SJSA1 (cell line): ENCODE measurements around the gene GALNT10. TPM values are rescaled to one million over a fixed set of nuclear protein-coding genes. Genes with fewer than 3 reads are reported as not detected.

Experiments used
- DNase-seq, 2 experiments: peaks; one replicate each; pipeline ENCODE4 v3.0.0-alpha.2; 2015 to 2020; ENCODE audit warnings: low spot score in 2 of 2, low read depth in 1 of 2
- H3K27ac ChIP-seq: fragments of 250-450 bp; sonication (Bioruptor Pico); 2 replicates; pipeline ENCODE4 v1.5.1; 2020; ENCODE audit warnings: mild to moderate bottlenecking, moderate library complexity
- H3K27me3 ChIP-seq: fragments of 250-450 bp; sonication (Bioruptor Pico); replicated peaks from 2 replicates; pipeline ENCODE4 v1.5.1; 2020; ENCODE audit warnings: mild to moderate bottlenecking, moderate library complexity
- H3K36me3 ChIP-seq: fragments of 250-450 bp; sonication (Bioruptor Pico); 2 replicates; pipeline ENCODE4 v1.5.1; 2020; ENCODE audit warnings: mild to moderate bottlenecking
- H3K4me1 ChIP-seq: fragments of 250-450 bp; sonication (Bioruptor Pico); replicated peaks from 2 replicates; pipeline ENCODE4 v1.6.1; 2021; ENCODE audit warnings: mild to moderate bottlenecking
- H3K4me3 ChIP-seq: fragments of 250-450 bp; sonication (Bioruptor Pico); 2 replicates; pipeline ENCODE4 v1.5.1; 2020; ENCODE audit warnings: mild to moderate bottlenecking
- H3K9me3 ChIP-seq: fragments of 250-450 bp; sonication (Bioruptor Pico); replicated peaks from 2 replicates; pipeline ENCODE4 v1.5.1; 2020; ENCODE audit warnings: mild to moderate bottlenecking
- total RNA-seq: library from RNA; depleted of rRNA; stranded (reverse); fragments of >200 nt; shearing (Covaris generic); gene quantifications from 2 replicates; pipeline ENCODE4 v1.2.3, GENCODE V29; 2014

Gene GALNT10
- total RNA-seq, 1 experiment from 2014 or later = 61.9 TPM

- DNase-seq = no peak
- Histone ChIP-seq H3K4me1 (peaks cover 55% of the 10 kb centered on the region), H3K27ac (peak overlapping the region; percentile 86), H3K4me3 (no peak overlapping the region), H3K9me3 (no peaks in the 10 kb centered on the region), H3K27me3 (no peaks in the 10 kb centered on the region), H3K36me3 (peaks cover 11% of the 10 kb centered on the region)
Measured at GRCh38 chr5:154369682-154370081, 179.1 kb downstream of the GALNT10 start.

- Histone ChIP-seq H3K4me3 (no peak overlapping the region), H3K36me3 (peaks cover 11% of the 10 kb centered on the region), H3K4me1 (peaks cover 51% of the 10 kb centered on the region), H3K27me3 (no peaks in the 10 kb centered on the region), H3K9me3 (no peaks in the 10 kb centered on the region), H3K27ac (peak overlapping the region; percentile 86; the same call in 1 of the 2 replicates)
- no peak for DNase-seq
Measured at GRCh38 chr5:154370119-154370518, 179.6 kb downstream of the GALNT10 start.

- Histone ChIP-seq H3K4me1 (peaks cover 44% of the 10 kb centered on the region), H3K36me3 (peaks cover 16% of the 10 kb centered on the region), H3K27me3 (no peaks in the 10 kb centered on the region), H3K27ac (no peak overlapping the region), H3K9me3 (no peaks in the 10 kb centered on the region), H3K4me3 (no peak overlapping the region)
- no peak for DNase-seq
Measured at GRCh38 chr5:154370813-154371212, 180.3 kb downstream of the GALNT10 start.

GRCh38 chr5:154371687-154372086 lies 181.2 kb downstream of the GALNT10 start:
- peaks cover 25% of the 10 kb centered on the region for H3K36me3 ChIP-seq
- no peak overlapping the region for H3K4me3 ChIP-seq
- H3K9me3 ChIP-seq = no peaks in the 10 kb centered on the region
- no peak overlapping the region for H3K27ac ChIP-seq
- H3K27me3 ChIP-seq = no peaks in the 10 kb centered on the region
- no peak for DNase-seq
- peaks cover 35% of the 10 kb centered on the region for H3K4me1 ChIP-seq

- no peaks in the 10 kb centered on the region for H3K27me3 ChIP-seq
- DNase-seq = no peak
- H3K4me3 ChIP-seq = no peak overlapping the region
- no peaks in the 10 kb centered on the region for H3K9me3 ChIP-seq
- H3K36me3 ChIP-seq = peaks cover 30% of the 10 kb centered on the region
- H3K4me1 ChIP-seq = peaks cover 25% of the 10 kb centered on the region
- H3K27ac ChIP-seq = no peak overlapping the region
Measured at GRCh38 chr5:154372661-154373060, 182.1 kb downstream of the GALNT10 start.

- H3K27me3 ChIP-seq = no peaks in the 10 kb centered on the region
- H3K4me1 ChIP-seq = peaks cover 19% of the 10 kb centered on the region
- H3K9me3 ChIP-seq = no peaks in the 10 kb centered on the region
- no peak overlapping the region for H3K27ac ChIP-seq
- DNase-seq = no peak
- H3K4me3 ChIP-seq = no peak overlapping the region
- H3K36me3 ChIP-seq = peaks cover 36% of the 10 kb centered on the region
Measured at GRCh38 chr5:154373326-154373725, 182.8 kb downstream of the GALNT10 start.

GRCh38 chr5:154373729-154374179 lies 183.2 kb downstream of the GALNT10 start:
- Histone ChIP-seq H3K27ac (no peak overlapping the region), H3K4me3 (no peak overlapping the region), H3K9me3 (no peaks in the 10 kb centered on the region), H3K4me1 (peaks cover 14% of the 10 kb centered on the region), H3K36me3 (peaks cover 40% of the 10 kb centered on the region), H3K27me3 (no peaks in the 10 kb centered on the region)
- no peak for DNase-seq

- peaks cover 45% of the 10 kb centered on the region for H3K36me3 ChIP-seq
- DNase-seq = no peak
- H3K27me3 ChIP-seq = no peaks in the 10 kb centered on the region
- no peak overlapping the region for H3K4me3 ChIP-seq
- no peak overlapping the region for H3K27ac ChIP-seq
- H3K9me3 ChIP-seq = no peaks in the 10 kb centered on the region
- H3K4me1 ChIP-seq = peaks cover 9% of the 10 kb centered on the region
Measured at GRCh38 chr5:154374264-154374663, 183.7 kb downstream of the GALNT10 start.

- no peaks in the 10 kb centered on the region for H3K4me1 ChIP-seq
- no peak overlapping the region for H3K4me3 ChIP-seq
- peaks cover 49% of the 10 kb centered on the region for H3K36me3 ChIP-seq
- no peak overlapping the region for H3K27ac ChIP-seq
- H3K27me3 ChIP-seq = no peaks in the 10 kb centered on the region
- H3K9me3 ChIP-seq = no peaks in the 10 kb centered on the region
- no peak for DNase-seq
Measured at GRCh38 chr5:154375329-154376008, 184.9 kb downstream of the GALNT10 start.

- no peaks in the 10 kb centered on the region for H3K9me3 ChIP-seq
- peaks cover 59% of the 10 kb centered on the region for H3K36me3 ChIP-seq
- DNase-seq = no peak
- H3K27ac ChIP-seq = no peak overlapping the region
- no peak overlapping the region for H3K4me3 ChIP-seq
- no peaks in the 10 kb centered on the region for H3K27me3 ChIP-seq
- no peaks in the 10 kb centered on the region for H3K4me1 ChIP-seq
Measured at GRCh38 chr5:154376481-154376880, 185.9 kb downstream of the GALNT10 start.

GRCh38 chr5:154377754-154378533 lies 187.4 kb downstream of the GALNT10 start:
- DNase-seq = no peak
- H3K4me3 ChIP-seq = no peak overlapping the region
- H3K27me3 ChIP-seq = no peaks in the 10 kb centered on the region
- peaks cover 73% of the 10 kb centered on the region for H3K36me3 ChIP-seq
- H3K4me1 ChIP-seq = no peaks in the 10 kb centered on the region
- H3K27ac ChIP-seq = no peak overlapping the region
- H3K9me3 ChIP-seq = no peaks in the 10 kb centered on the region

GRCh38 chr5:154380263-154380662 lies 189.7 kb downstream of the GALNT10 start:
- H3K4me3 ChIP-seq = no peak overlapping the region
- H3K27ac ChIP-seq = no peak overlapping the region
- H3K27me3 ChIP-seq = no peaks in the 10 kb centered on the region
- no peaks in the 10 kb centered on the region for H3K4me1 ChIP-seq
- H3K36me3 ChIP-seq = peaks cover 96% of the 10 kb centered on the region
- DNase-seq = no peak
- H3K9me3 ChIP-seq = no peaks in the 10 kb centered on the region

GRCh38 chr5:154384480-154385235 lies 194.1 kb downstream of the GALNT10 start:
- Histone ChIP-seq H3K4me3 (no peak overlapping the region), H3K36me3 (peaks cover 74% of the 10 kb centered on the region), H3K27ac (no peak overlapping the region), H3K9me3 (no peaks in the 10 kb centered on the region), H3K4me1 (peaks cover under 1% of the 10 kb centered on the region), H3K27me3 (no peaks in the 10 kb centered on the region)
- DNase-seq = no peak

GRCh38 chr5:154385236-154385512 lies 194.6 kb downstream of the GALNT10 start:
- H3K36me3 ChIP-seq = peaks cover 69% of the 10 kb centered on the region
- no peak for DNase-seq
- no peaks in the 10 kb centered on the region for H3K27me3 ChIP-seq

More at GRCh38 chr5:154385236-154385512, 194.6 kb downstream of the GALNT10 start:
- Histone ChIP-seq H3K4me1 (peaks cover 5% of the 10 kb centered on the region), H3K9me3 (no peaks in the 10 kb centered on the region), H3K27ac (no peak overlapping the region), H3K4me3 (no peak overlapping the region)
